GM18508 (cell line): Measurements from ENCODE around the gene AFG3L2.

Experiments
- ATAC-seq: cut with Tn5 transposase; IDR thresholded peaks from one replicate; pipeline ENCODE4 v1.9.1; 2021; ENCODE audit warnings: moderate number of reproducible peaks; ENCODE audit not compliant: insufficient read depth, unreplicated experiment

The AFG3L2 gene

DNA sequence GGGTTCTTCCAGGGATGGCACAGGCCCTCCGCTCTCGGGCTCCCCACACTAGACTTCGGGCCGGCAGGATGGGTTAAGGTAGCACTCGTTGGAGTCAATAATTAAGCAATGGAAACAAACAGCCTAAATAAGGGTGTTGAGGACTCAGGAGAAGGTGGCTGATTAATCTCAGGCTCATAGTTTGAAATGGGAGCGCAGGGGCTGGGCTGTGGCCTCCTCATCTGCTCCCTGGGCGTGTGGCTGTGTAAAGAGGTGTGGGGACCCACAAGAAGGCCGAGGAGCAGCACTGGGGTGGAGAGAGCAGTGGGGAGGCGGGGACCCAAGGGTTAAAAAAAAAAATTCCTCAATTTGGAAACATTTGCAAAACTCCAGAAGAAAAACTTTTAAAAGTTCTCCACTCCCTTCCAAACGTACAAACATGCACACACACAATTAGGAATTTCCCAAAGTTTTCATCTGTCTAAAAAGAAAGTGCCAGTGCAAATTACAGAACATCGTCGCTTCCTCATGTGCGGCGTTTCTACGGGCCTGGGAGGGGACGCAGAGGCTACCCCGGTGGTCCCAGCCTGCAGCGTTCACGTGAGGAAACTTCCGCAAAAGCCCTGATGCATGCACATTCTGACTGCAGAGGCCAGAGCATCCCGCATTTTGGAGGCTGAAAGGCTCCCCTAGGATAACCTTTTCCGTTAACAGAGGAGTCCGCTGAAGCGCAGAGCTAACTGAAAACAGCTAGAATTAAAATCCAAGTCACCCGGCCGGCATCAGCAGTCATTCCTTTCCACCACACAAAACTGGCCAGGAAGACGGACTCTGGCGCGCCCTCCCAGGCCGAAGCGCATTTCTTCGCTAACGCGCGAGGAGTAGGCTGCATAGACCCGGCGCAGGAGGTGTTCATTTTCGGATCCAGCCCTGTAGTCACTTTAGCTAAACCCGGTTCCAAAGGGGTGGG, 70.0 kb downstream of the AFG3L2 start:
- no peak for ATAC-seq

GRCh38 chr18:12305930-12306629, 70.9 kb downstream of the AFG3L2 start:
- ATAC-seq = no peak

- no peak for ATAC-seq
These were observed 71.8 kb downstream of the AFG3L2 start for GRCh38 chr18:12305211-12305610.

DNA sequence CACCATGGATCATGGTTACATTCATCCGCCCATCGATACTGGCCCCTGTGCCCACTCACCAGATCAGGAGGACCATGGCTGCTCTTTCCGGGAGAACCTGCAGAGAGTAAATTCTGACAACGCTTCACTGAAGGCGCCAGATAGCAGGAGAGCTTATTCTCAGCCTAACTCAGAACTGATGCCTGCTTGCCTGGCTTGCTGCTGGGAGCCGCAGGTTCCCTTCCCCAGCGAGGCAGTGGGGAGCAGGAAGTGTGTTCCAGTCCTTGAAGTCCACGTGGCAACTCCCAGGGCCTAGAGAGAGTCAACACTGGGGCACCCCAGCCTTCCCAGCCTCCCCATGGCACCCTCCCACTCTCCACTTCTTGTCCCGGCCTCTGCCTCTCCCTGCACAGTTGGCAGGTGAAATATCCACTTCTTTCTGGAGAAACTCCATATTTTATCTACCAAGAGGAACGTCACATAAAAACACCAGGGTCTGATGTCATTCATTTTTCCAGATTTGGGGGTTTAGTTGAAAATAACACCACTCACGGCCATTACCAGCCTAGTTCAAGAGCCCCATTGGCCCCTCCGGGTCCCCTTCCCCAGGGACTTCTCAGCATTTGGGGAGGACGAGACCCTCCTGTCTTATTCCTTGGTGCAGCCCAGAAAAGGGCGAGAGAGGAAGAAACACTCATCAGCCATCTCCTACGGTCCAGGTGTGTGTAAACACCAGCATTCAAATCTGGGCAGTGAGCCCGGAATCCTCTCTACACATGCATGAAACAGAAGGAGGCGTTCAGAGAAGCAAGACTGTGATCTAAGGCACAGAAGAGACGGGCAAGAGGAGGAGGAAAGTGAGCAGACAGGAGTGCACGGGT, 72.4 kb downstream of the AFG3L2 start:
- ATAC-seq = no peak

DNA sequence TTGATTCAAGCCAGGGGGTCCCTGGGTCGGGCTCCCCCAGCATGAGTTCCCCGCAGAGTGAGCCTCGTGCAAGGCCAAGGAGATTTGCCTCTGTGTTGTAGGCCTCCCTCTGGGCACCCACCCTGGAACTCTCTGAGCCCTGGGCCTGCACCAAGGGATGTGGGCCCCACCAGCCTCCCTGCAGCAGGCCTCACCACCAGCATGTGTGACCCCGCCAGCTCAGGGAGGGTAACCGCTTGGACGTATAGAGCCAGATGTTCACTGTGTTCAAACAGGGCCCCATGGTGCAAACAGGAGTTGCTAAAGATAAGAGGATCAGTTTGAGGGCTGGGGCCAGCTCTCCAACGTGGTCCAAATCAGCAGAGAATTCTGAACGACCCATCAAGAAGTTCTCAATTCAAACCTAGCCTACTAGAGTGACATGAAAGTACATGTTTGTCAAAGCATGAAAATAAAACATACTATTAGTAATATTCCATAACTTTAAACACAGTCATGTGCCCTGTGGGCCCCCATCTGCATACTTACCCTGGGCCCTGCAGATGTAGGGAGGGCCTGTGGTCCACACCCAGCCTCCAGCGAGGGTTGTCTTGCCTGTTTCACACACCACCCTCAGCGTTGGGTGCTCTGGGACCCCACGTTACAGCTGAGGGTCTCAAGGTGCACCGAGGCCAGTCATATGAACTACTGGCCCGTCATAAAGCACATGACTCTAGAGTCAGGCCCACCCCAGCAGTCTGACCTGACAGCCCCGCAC, 74.5 kb downstream of the AFG3L2 start:
- no peak for ATAC-seq

GRCh38 chr18:12301263-12302005, 75.6 kb downstream of the AFG3L2 start:
- ATAC-seq = no peak

DNA sequence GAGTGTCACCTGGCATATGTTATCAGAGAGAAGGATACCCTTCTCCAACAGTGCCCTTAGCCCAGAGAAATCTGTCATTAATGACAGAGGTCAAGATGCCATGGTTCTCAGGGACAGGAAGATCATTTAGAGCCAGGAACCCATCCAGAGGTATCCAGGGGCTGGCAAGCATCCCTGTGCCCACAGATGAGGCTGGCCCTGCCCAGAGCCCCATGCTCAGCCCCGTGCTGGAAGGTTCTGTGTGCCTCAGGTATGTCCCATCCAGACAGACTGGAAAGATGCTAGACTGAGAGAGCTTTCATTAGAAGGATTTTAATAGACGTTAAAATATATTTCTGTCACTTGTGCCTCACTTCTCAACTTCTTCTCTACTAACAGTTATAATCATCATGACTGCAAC, 77.2 kb downstream of the AFG3L2 start:
- ATAC-seq = no peak

- ATAC-seq = no peak
These were observed 80.6 kb downstream of the AFG3L2 start for GRCh38 chr18:12296457-12296856.

GRCh38 chr18:12296087-12296403, 81.0 kb downstream of the AFG3L2 start:
- ATAC-seq = no peak

GRCh38 chr18:12295389-12296086, 81.5 kb downstream of the AFG3L2 start:
- ATAC-seq = no peak

DNA sequence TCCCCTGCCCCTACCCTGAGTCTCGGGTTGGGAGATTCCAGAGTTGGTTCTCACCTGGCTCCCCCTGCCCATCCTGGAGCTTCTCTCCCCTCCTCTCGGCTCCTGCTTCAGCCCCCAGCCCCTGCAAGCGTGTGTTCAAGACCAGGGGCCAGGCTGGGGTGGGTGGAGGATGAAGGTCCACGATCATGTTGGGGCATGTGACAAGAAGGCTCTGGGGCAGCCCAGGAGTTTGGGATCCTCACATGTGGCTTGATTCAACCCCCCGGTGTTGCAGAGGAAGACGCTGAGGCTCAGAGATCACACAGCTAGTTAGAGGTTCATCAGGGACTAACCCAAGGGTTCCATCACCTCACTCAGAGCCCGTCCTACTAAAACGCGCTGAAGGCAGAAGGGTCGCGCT, 83.2 kb downstream of the AFG3L2 start:
- ATAC-seq = no peak

GRCh38 chr18:12291690-12292089, 85.3 kb downstream of the AFG3L2 start:
- ATAC-seq = no peak

GRCh38 chr18:12291161-12291560, 85.9 kb downstream of the AFG3L2 start:
- ATAC-seq = no peak

- no peak for ATAC-seq
These were observed 86.9 kb downstream of the AFG3L2 start for GRCh38 chr18:12290086-12290485.

- ATAC-seq = no peak
These were observed 88.6 kb downstream of the AFG3L2 start for GRCh38 chr18:12288403-12288755.

GRCh38 chr18:12287684-12288402, 89.2 kb downstream of the AFG3L2 start:
- no peak for ATAC-seq

GRCh38 chr18:12287131-12287681, 89.8 kb downstream of the AFG3L2 start:
- no peak for ATAC-seq

DNA sequence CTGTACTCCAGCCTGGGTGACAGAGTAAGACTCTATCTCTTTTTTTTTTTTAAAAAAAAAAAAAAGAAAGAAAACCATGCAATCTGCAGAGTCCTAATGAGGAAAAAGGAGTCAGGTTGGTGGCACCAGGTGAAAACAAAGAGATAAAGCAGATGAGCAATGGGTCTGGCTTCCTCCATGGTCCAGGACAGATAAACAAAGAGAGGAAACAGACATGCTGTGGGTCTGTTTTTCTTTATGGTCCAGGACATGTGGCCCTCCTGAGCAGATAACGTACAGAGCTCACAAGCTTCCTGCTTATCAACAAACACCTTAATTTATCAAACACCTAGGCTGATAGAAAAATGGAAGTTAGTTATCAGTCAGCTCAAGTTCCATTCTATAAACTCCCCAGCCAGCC, 93.4 kb downstream of the AFG3L2 start:
- ATAC-seq = no peak
